ENCODE data around the gene BCR. TPM values are rescaled to one million over a fixed set of nuclear protein-coding genes. Genes with fewer than 3 reads are reported as not detected.
"Not testable (repeated sequence)": the region's sequence is repeated elsewhere in the genome, so short reads cannot be mapped to it uniquely, and the experiment has no call there.

BCR gene
- total RNA-seq, 1 donor: 59.5 TPM

GRCh38 chr22:23322497-23323080, 142.3 kb downstream of the BCR start:
- H3K4me3 ChIP-seq (ENCODE audit: low read length); H3K9me3 ChIP-seq (ENCODE audit: low read depth, low read length); H3K4me1 ChIP-seq (ENCODE audit: insufficient read depth, low read length); H3K27me3 ChIP-seq (ENCODE audit: insufficient read depth, low read length): not testable (repeated sequence)

GRCh38 chr22:23323960-23324688, 143.8 kb downstream of the BCR start:
- not testable (repeated sequence) for H3K9me3 ChIP-seq (ENCODE audit: low read depth, low read length); H3K4me1 ChIP-seq (ENCODE audit: insufficient read depth, low read length); H3K4me3 ChIP-seq (ENCODE audit: low read length); H3K27me3 ChIP-seq (ENCODE audit: insufficient read depth, low read length)

- H3K4me1 ChIP-seq (ENCODE audit: insufficient read depth, low read length): no peaks in the 10 kb centered on the region
- H3K9me3 ChIP-seq (ENCODE audit: low read depth, low read length): no peaks in the 10 kb centered on the region
- H3K4me3 ChIP-seq (ENCODE audit: low read length): no peak overlapping the region
- no peaks in the 10 kb centered on the region for H3K27me3 ChIP-seq (ENCODE audit: insufficient read depth, low read length)
Measured at GRCh38 chr22:23325183-23325582, 144.9 kb downstream of the BCR start.

GRCh38 chr22:23333822-23334221, 153.5 kb downstream of the BCR start:
- not testable (repeated sequence) for H3K27me3 ChIP-seq (ENCODE audit: insufficient read depth, low read length); H3K4me3 ChIP-seq (ENCODE audit: low read length); H3K4me1 ChIP-seq (ENCODE audit: insufficient read depth, low read length); H3K9me3 ChIP-seq (ENCODE audit: low read depth, low read length)

- H3K9me3 ChIP-seq (ENCODE audit: low read depth, low read length); H3K4me3 ChIP-seq (ENCODE audit: low read length); H3K4me1 ChIP-seq (ENCODE audit: insufficient read depth, low read length); H3K27me3 ChIP-seq (ENCODE audit: insufficient read depth, low read length): not testable (repeated sequence)
Measured at GRCh38 chr22:23337672-23338071, 157.4 kb downstream of the BCR start.

- not testable (repeated sequence) for H3K27me3 ChIP-seq (ENCODE audit: insufficient read depth, low read length); H3K9me3 ChIP-seq (ENCODE audit: low read depth, low read length); H3K4me1 ChIP-seq (ENCODE audit: insufficient read depth, low read length); H3K4me3 ChIP-seq (ENCODE audit: low read length)
Measured at GRCh38 chr22:23341942-23342695, 161.8 kb downstream of the BCR start.

- Histone ChIP-seq H3K4me1 (ENCODE audit: insufficient read depth, low read length) (no peaks in the 10 kb centered on the region), H3K27me3 (ENCODE audit: insufficient read depth, low read length) (no peaks in the 10 kb centered on the region), H3K4me3 (ENCODE audit: low read length) (no peak overlapping the region), H3K9me3 (ENCODE audit: low read depth, low read length) (no peaks in the 10 kb centered on the region)
Measured at GRCh38 chr22:23351321-23351720, 171.0 kb downstream of the BCR start.

- H3K9me3 ChIP-seq (ENCODE audit: low read depth, low read length): no peaks in the 10 kb centered on the region
- no peaks in the 10 kb centered on the region for H3K27me3 ChIP-seq (ENCODE audit: insufficient read depth, low read length)
- no peak overlapping the region for H3K4me3 ChIP-seq (ENCODE audit: low read length)
- H3K4me1 ChIP-seq (ENCODE audit: insufficient read depth, low read length): no peaks in the 10 kb centered on the region
Measured at GRCh38 chr22:23353004-23353403, 172.7 kb downstream of the BCR start.

GRCh38 chr22:23353696-23354095, 173.4 kb downstream of the BCR start:
- H3K27me3 ChIP-seq (ENCODE audit: insufficient read depth, low read length): no peaks in the 10 kb centered on the region
- H3K4me1 ChIP-seq (ENCODE audit: insufficient read depth, low read length): no peaks in the 10 kb centered on the region
- no peak overlapping the region for H3K4me3 ChIP-seq (ENCODE audit: low read length)
- no peaks in the 10 kb centered on the region for H3K9me3 ChIP-seq (ENCODE audit: low read depth, low read length)

GRCh38 chr22:23356094-23356493, 175.8 kb downstream of the BCR start:
- Histone ChIP-seq H3K27me3 (ENCODE audit: insufficient read depth, low read length) (no peaks in the 10 kb centered on the region), H3K9me3 (ENCODE audit: low read depth, low read length) (no peaks in the 10 kb centered on the region), H3K4me1 (ENCODE audit: insufficient read depth, low read length) (no peaks in the 10 kb centered on the region), H3K4me3 (ENCODE audit: low read length) (no peak overlapping the region)

- H3K9me3 ChIP-seq (ENCODE audit: low read depth, low read length): no peaks in the 10 kb centered on the region
- H3K4me3 ChIP-seq (ENCODE audit: low read length): no peak overlapping the region
- no peaks in the 10 kb centered on the region for H3K27me3 ChIP-seq (ENCODE audit: insufficient read depth, low read length)
- H3K4me1 ChIP-seq (ENCODE audit: insufficient read depth, low read length): no peaks in the 10 kb centered on the region
Measured at GRCh38 chr22:23357053-23357452, 176.7 kb downstream of the BCR start.

- Histone ChIP-seq H3K4me3 (ENCODE audit: low read length) (no peak overlapping the region), H3K27me3 (ENCODE audit: insufficient read depth, low read length) (no peaks in the 10 kb centered on the region), H3K9me3 (ENCODE audit: low read depth, low read length) (no peaks in the 10 kb centered on the region), H3K4me1 (ENCODE audit: insufficient read depth, low read length) (no peaks in the 10 kb centered on the region)
Measured at GRCh38 chr22:23359583-23360123, 179.3 kb downstream of the BCR start.

- Histone ChIP-seq H3K9me3 (ENCODE audit: low read depth, low read length) (no peaks in the 10 kb centered on the region), H3K4me1 (ENCODE audit: insufficient read depth, low read length) (no peaks in the 10 kb centered on the region), H3K27me3 (ENCODE audit: insufficient read depth, low read length) (no peaks in the 10 kb centered on the region), H3K4me3 (ENCODE audit: low read length) (no peak overlapping the region)
Measured at GRCh38 chr22:23361676-23362075, 181.4 kb downstream of the BCR start.

GRCh38 chr22:23363683-23364082, 183.4 kb downstream of the BCR start:
- H3K4me3 ChIP-seq (ENCODE audit: low read length): no peak overlapping the region
- H3K9me3 ChIP-seq (ENCODE audit: low read depth, low read length): no peaks in the 10 kb centered on the region
- no peaks in the 10 kb centered on the region for H3K4me1 ChIP-seq (ENCODE audit: insufficient read depth, low read length)

GRCh38 chr22:23364389-23364788, 184.1 kb downstream of the BCR start:
- H3K9me3 ChIP-seq (ENCODE audit: low read depth, low read length): no peaks in the 10 kb centered on the region
- H3K4me1 ChIP-seq (ENCODE audit: insufficient read depth, low read length): no peaks in the 10 kb centered on the region
- H3K4me3 ChIP-seq (ENCODE audit: low read length): no peak overlapping the region
- no peaks in the 10 kb centered on the region for H3K27me3 ChIP-seq (ENCODE audit: insufficient read depth, low read length)

More at GRCh38 chr22:23363683-23364082, 183.4 kb downstream of the BCR start:
- no peaks in the 10 kb centered on the region for H3K27me3 ChIP-seq (ENCODE audit: insufficient read depth, low read length)

All from mononuclear cell (primary cell).